ENCODE results near the gene LRRTM4.

The LRRTM4 gene

DNA sequence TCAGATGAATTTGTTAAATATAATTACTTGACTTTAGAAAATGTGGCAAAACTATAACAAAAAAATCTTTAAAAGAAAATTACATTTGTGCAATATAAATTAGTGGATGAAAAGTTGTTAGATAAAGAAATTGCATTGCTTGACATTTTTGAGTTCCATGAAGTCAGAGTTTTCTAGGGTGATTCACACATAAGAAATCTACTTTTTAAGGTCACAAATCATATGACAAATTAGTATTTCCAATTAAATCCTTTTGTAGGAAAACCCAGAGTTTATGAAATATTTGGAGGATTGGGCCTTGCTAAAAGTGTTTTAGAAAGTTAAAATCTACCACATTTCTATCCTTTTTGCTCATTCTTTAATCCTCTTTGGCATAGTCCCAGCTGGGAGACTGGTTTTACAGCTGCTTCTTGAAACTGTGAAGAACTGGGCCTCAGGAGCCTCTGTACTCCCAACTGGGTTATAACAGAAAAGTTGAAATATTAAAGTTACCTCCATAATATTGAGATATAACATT is 289.2 kb downstream of the LRRTM4 start:
- no peak for DNase-seq (ENCODE audit: low spot score)
- TF ChIP-seq, protein P1, sequence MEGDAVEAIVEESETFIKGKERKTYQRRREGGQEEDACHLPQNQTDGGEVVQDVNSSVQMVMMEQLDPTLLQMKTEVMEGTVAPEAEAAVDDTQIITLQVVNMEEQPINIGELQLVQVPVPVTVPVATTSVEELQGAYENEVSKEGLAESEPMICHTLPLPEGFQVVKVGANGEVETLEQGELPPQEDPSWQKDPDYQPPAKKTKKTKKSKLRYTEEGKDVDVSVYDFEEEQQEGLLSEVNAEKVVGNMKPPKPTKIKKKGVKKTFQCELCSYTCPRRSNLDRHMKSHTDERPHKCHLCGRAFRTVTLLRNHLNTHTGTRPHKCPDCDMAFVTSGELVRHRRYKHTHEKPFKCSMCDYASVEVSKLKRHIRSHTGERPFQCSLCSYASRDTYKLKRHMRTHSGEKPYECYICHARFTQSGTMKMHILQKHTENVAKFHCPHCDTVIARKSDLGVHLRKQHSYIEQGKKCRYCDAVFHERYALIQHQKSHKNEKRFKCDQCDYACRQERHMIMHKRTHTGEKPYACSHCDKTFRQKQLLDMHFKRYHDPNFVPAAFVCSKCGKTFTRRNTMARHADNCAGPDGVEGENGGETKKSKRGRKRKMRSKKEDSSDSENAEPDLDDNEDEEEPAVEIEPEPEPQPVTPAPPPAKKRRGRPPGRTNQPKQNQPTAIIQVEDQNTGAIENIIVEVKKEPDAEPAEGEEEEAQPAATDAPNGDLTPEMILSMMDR (IDR thresholded peaks at IDR 0.05; ENCODE audit: extremely low read depth, missing control alignments), result no peak

DNA sequence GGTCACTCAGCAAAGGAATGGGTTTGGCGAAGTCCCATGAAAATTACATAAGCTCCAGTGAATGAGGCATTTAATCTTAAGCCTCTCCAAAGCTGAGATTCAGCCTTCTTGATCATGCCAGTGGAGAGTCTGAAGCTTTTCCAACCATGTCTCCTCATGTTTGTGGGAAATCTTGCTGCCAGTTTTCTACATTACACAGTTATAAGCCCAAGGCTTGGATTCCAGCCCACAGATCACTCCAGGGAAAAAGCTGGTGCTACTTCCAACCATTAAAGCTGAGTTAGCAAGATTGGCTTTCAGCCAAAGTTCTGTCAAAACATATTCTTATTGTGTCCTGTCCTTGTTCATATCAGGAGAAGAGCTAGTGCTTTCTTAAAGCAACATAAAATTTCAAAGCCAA is 293.8 kb downstream of the LRRTM4 start:
- TF ChIP-seq, protein P1 (IDR thresholded peaks at IDR 0.05; ENCODE audit: extremely low read depth, missing control alignments), result no peak
- DNase-seq (ENCODE audit: low spot score), result no peak

GRCh38 chr2:77210725-77211124 is 311.5 kb downstream of the LRRTM4 start:
- TF ChIP-seq, protein P1 (IDR thresholded peaks at IDR 0.05; ENCODE audit: extremely low read depth, missing control alignments), result no peak
- no peak for DNase-seq (ENCODE audit: low spot score)

DNA sequence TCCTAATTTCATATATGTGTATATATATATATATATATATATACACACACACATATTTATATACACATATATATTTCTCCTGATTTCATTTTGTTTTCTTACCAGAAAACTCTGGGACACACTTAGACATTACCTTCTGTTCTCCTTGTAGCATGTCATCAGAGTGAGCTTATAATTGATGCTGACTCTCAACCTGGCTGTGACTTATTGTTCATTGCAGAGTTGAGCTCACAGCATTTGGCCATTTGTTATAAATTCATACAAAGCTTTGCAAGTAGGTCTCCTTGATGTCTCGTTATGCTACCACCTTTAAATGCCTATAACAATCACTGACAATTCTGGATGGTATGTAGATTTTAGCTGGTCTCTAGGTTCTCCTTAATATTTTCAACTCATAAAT is 314.8 kb downstream of the LRRTM4 start:
- TF ChIP-seq, protein P1 (IDR thresholded peaks at IDR 0.05; ENCODE audit: extremely low read depth, missing control alignments), result no peak
- DNase-seq (ENCODE audit: low spot score), result no peak

DNA sequence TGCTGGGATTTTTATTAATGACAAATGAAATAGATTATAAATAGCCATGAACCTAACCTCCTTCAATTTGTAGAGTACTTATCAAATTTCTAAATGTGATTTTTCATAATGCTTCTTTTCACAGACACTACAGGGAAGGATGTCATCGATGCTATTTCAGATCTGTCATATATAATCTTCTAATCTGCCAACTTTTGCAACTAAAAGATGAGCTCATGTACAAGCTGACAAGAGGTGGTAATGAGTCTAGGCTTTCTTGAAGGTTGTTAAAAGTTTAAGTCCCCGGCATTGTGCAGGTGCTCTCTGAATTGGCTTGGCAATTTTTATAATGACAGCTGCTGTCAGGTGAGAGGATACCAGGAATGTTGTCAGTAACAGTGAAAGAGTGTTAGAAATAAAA is 320.4 kb downstream of the LRRTM4 start:
- TF ChIP-seq, protein P1 (IDR thresholded peaks at IDR 0.05; ENCODE audit: extremely low read depth, missing control alignments), result no peak
- no peak for DNase-seq (ENCODE audit: low spot score)

DNA sequence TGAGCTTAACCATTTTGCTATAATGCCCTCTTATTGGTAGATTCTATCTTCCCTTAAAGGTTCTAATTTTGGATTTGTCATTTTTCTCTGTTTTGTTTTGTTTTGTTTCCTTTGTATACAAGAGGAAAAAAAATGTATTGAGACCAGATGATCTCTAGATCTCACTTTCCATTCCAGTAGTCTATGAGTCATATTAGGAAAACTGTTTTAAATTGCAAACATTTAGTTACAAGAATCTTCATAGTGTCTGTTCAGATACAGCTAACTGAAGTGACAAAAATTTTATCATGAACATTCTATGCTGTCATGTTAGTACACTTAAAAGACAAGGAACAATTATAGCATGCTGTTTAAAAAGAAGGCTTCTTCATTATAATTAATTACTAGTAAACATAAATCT is 322.8 kb downstream of the LRRTM4 start:
- TF ChIP-seq, protein P1 (IDR thresholded peaks at IDR 0.05; ENCODE audit: extremely low read depth, missing control alignments), result no peak
- no peak for DNase-seq (ENCODE audit: low spot score)

DNA sequence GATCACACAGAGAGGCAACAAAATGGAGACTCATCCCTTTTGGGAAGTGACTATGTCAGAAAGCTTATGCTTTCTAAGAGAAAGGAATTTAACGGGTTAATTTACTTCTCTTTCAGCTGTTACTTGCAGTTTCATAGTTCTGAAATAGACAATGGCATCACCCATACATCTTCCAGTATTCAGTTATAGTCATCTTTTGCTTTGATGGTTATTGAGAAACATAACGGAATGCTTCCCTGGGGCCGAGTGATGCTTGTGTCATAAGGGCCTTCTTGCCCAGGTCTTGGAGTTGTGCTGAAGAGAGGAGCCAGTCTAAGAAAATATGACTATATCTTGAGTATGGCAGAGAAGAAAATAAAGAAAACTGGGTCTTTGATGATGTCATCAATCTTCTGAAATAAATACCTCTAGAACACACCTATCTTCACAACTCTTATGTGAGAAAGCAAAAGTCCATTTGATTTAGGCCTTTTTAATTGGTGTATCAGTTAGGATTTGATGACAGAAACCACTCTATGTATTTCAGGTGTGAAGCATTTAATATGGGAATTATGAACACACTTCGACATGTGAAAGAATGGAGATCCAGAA is 328.2 kb downstream of the LRRTM4 start:
- no peak for DNase-seq (ENCODE audit: low spot score)

More for the DNA sequence above, 328.2 kb downstream of the LRRTM4 start:
- TF ChIP-seq, protein P1 (IDR thresholded peaks at IDR 0.05; ENCODE audit: extremely low read depth, missing control alignments), result no peak
